Measurements from ENCODE around the gene FRMPD4.

Gene FRMPD4

GRCh38 chrX:12685541-12685940 lies 547.3 kb downstream of the FRMPD4 start:
- H3K4me3 ChIP-seq (ENCODE audit: low read depth, low read length): no peak overlapping the region
- no peaks in the 10 kb centered on the region for H3K27me3 ChIP-seq (ENCODE audit: control insufficient read depth, insufficient read depth, low read length)
- H3K36me3 ChIP-seq (ENCODE audit: control insufficient read depth, insufficient read depth, low read length): no peaks in the 10 kb centered on the region
- H3K9ac ChIP-seq (ENCODE audit: low read depth, low read length): no peak overlapping the region
- no peaks in the 10 kb centered on the region for H3K4me1 ChIP-seq (ENCODE audit: control insufficient read depth, insufficient read depth, low read length)
- no peaks in the 10 kb centered on the region for H3K9me3 ChIP-seq (ENCODE audit: control insufficient read depth, insufficient read depth, low read length)

- H3K9me3 ChIP-seq (ENCODE audit: control insufficient read depth, insufficient read depth, low read length): no peaks in the 10 kb centered on the region
- no peaks in the 10 kb centered on the region for H3K27me3 ChIP-seq (ENCODE audit: control insufficient read depth, insufficient read depth, low read length)
- no peak overlapping the region for H3K4me3 ChIP-seq (ENCODE audit: low read depth, low read length)
- no peaks in the 10 kb centered on the region for H3K4me1 ChIP-seq (ENCODE audit: control insufficient read depth, insufficient read depth, low read length)
- H3K9ac ChIP-seq (ENCODE audit: low read depth, low read length): no peak overlapping the region
- H3K36me3 ChIP-seq (ENCODE audit: control insufficient read depth, insufficient read depth, low read length): no peaks in the 10 kb centered on the region
Observed at GRCh38 chrX:12686331-12686730, 548.1 kb downstream of the FRMPD4 start.

- Histone ChIP-seq H3K9me3 (ENCODE audit: control insufficient read depth, insufficient read depth, low read length) (no peaks in the 10 kb centered on the region), H3K4me1 (ENCODE audit: control insufficient read depth, insufficient read depth, low read length) (no peaks in the 10 kb centered on the region), H3K4me3 (ENCODE audit: low read depth, low read length) (no peak overlapping the region), H3K36me3 (ENCODE audit: control insufficient read depth, insufficient read depth, low read length) (no peaks in the 10 kb centered on the region), H3K9ac (ENCODE audit: low read depth, low read length) (no peak overlapping the region), H3K27me3 (ENCODE audit: control insufficient read depth, insufficient read depth, low read length) (no peaks in the 10 kb centered on the region)
Observed at GRCh38 chrX:12690646-12691045, 552.4 kb downstream of the FRMPD4 start.

GRCh38 chrX:12693754-12694153 lies 555.5 kb downstream of the FRMPD4 start:
- Histone ChIP-seq H3K36me3 (ENCODE audit: control insufficient read depth, insufficient read depth, low read length) (no peaks in the 10 kb centered on the region), H3K9ac (ENCODE audit: low read depth, low read length) (no peak overlapping the region), H3K27me3 (ENCODE audit: control insufficient read depth, insufficient read depth, low read length) (no peaks in the 10 kb centered on the region), H3K4me1 (ENCODE audit: control insufficient read depth, insufficient read depth, low read length) (no peaks in the 10 kb centered on the region), H3K9me3 (ENCODE audit: control insufficient read depth, insufficient read depth, low read length) (no peaks in the 10 kb centered on the region), H3K4me3 (ENCODE audit: low read depth, low read length) (no peak overlapping the region)

GRCh38 chrX:12700745-12701144 lies 562.5 kb downstream of the FRMPD4 start:
- Histone ChIP-seq H3K9me3 (ENCODE audit: control insufficient read depth, insufficient read depth, low read length) (no peaks in the 10 kb centered on the region), H3K27me3 (ENCODE audit: control insufficient read depth, insufficient read depth, low read length) (no peaks in the 10 kb centered on the region), H3K36me3 (ENCODE audit: control insufficient read depth, insufficient read depth, low read length) (no peaks in the 10 kb centered on the region), H3K9ac (ENCODE audit: low read depth, low read length) (no peak overlapping the region), H3K4me3 (ENCODE audit: low read depth, low read length) (no peak overlapping the region), H3K4me1 (ENCODE audit: control insufficient read depth, insufficient read depth, low read length) (peaks cover 4% of the 10 kb centered on the region)

- Histone ChIP-seq H3K4me1 (ENCODE audit: control insufficient read depth, insufficient read depth, low read length) (peaks cover 4% of the 10 kb centered on the region), H3K9ac (ENCODE audit: low read depth, low read length) (no peak overlapping the region)
Observed at GRCh38 chrX:12701628-12702027, 563.4 kb downstream of the FRMPD4 start.

GRCh38 chrX:12702509-12703091 lies 564.3 kb downstream of the FRMPD4 start:
- Histone ChIP-seq H3K9me3 (ENCODE audit: control insufficient read depth, insufficient read depth, low read length) (no peaks in the 10 kb centered on the region), H3K27me3 (ENCODE audit: control insufficient read depth, insufficient read depth, low read length) (no peaks in the 10 kb centered on the region), H3K4me3 (ENCODE audit: low read depth, low read length) (no peak overlapping the region), H3K36me3 (ENCODE audit: control insufficient read depth, insufficient read depth, low read length) (no peaks in the 10 kb centered on the region), H3K9ac (ENCODE audit: low read depth, low read length) (no peak overlapping the region), H3K4me1 (ENCODE audit: control insufficient read depth, insufficient read depth, low read length) (peaks cover 4% of the 10 kb centered on the region)

More at GRCh38 chrX:12701628-12702027, 563.4 kb downstream of the FRMPD4 start:
- Histone ChIP-seq H3K27me3 (ENCODE audit: control insufficient read depth, insufficient read depth, low read length) (no peaks in the 10 kb centered on the region), H3K9me3 (ENCODE audit: control insufficient read depth, insufficient read depth, low read length) (no peaks in the 10 kb centered on the region), H3K36me3 (ENCODE audit: control insufficient read depth, insufficient read depth, low read length) (no peaks in the 10 kb centered on the region), H3K4me3 (ENCODE audit: low read depth, low read length) (no peak overlapping the region)

GRCh38 chrX:12704706-12705105 lies 566.4 kb downstream of the FRMPD4 start:
- Histone ChIP-seq H3K36me3 (ENCODE audit: control insufficient read depth, insufficient read depth, low read length) (no peaks in the 10 kb centered on the region), H3K4me3 (ENCODE audit: low read depth, low read length) (no peak overlapping the region), H3K9ac (ENCODE audit: low read depth, low read length) (no peak overlapping the region), H3K27me3 (ENCODE audit: control insufficient read depth, insufficient read depth, low read length) (no peaks in the 10 kb centered on the region), H3K9me3 (ENCODE audit: control insufficient read depth, insufficient read depth, low read length) (no peaks in the 10 kb centered on the region), H3K4me1 (ENCODE audit: control insufficient read depth, insufficient read depth, low read length) (peaks cover 4% of the 10 kb centered on the region)

GRCh38 chrX:12709047-12709446 lies 570.8 kb downstream of the FRMPD4 start:
- Histone ChIP-seq H3K27me3 (ENCODE audit: control insufficient read depth, insufficient read depth, low read length) (no peaks in the 10 kb centered on the region), H3K4me3 (ENCODE audit: low read depth, low read length) (no peak overlapping the region), H3K9ac (ENCODE audit: low read depth, low read length) (no peak overlapping the region), H3K36me3 (ENCODE audit: control insufficient read depth, insufficient read depth, low read length) (no peaks in the 10 kb centered on the region), H3K4me1 (ENCODE audit: control insufficient read depth, insufficient read depth, low read length) (no peaks in the 10 kb centered on the region), H3K9me3 (ENCODE audit: control insufficient read depth, insufficient read depth, low read length) (no peaks in the 10 kb centered on the region)

GRCh38 chrX:12711435-12712040 lies 573.3 kb downstream of the FRMPD4 start:
- Histone ChIP-seq H3K9ac (ENCODE audit: low read depth, low read length) (no peak overlapping the region), H3K27me3 (ENCODE audit: control insufficient read depth, insufficient read depth, low read length) (no peaks in the 10 kb centered on the region), H3K9me3 (ENCODE audit: control insufficient read depth, insufficient read depth, low read length) (no peaks in the 10 kb centered on the region)

GRCh38 chrX:12716574-12716973 lies 578.3 kb downstream of the FRMPD4 start:
- H3K27me3 ChIP-seq (ENCODE audit: control insufficient read depth, insufficient read depth, low read length): no peaks in the 10 kb centered on the region
- H3K4me1 ChIP-seq (ENCODE audit: control insufficient read depth, insufficient read depth, low read length): no peaks in the 10 kb centered on the region
- H3K9me3 ChIP-seq (ENCODE audit: control insufficient read depth, insufficient read depth, low read length): no peaks in the 10 kb centered on the region
- H3K36me3 ChIP-seq (ENCODE audit: control insufficient read depth, insufficient read depth, low read length): no peaks in the 10 kb centered on the region
- no peak overlapping the region for H3K9ac ChIP-seq (ENCODE audit: low read depth, low read length)
- no peak overlapping the region for H3K4me3 ChIP-seq (ENCODE audit: low read depth, low read length)

More at GRCh38 chrX:12711435-12712040, 573.3 kb downstream of the FRMPD4 start:
- no peaks in the 10 kb centered on the region for H3K36me3 ChIP-seq (ENCODE audit: control insufficient read depth, insufficient read depth, low read length)
- H3K4me1 ChIP-seq (ENCODE audit: control insufficient read depth, insufficient read depth, low read length): no peaks in the 10 kb centered on the region
- H3K4me3 ChIP-seq (ENCODE audit: low read depth, low read length): no peak overlapping the region

GRCh38 chrX:12719837-12720236 lies 581.6 kb downstream of the FRMPD4 start:
- no peaks in the 10 kb centered on the region for H3K27me3 ChIP-seq (ENCODE audit: control insufficient read depth, insufficient read depth, low read length)
- H3K36me3 ChIP-seq (ENCODE audit: control insufficient read depth, insufficient read depth, low read length): no peaks in the 10 kb centered on the region
- H3K4me1 ChIP-seq (ENCODE audit: control insufficient read depth, insufficient read depth, low read length): no peaks in the 10 kb centered on the region
- H3K9me3 ChIP-seq (ENCODE audit: control insufficient read depth, insufficient read depth, low read length): no peaks in the 10 kb centered on the region
- no peak overlapping the region for H3K9ac ChIP-seq (ENCODE audit: low read depth, low read length)
- H3K4me3 ChIP-seq (ENCODE audit: low read depth, low read length): no peak overlapping the region

Measured in iPS-15b (cell line).